Epithelial cell of proximal tubule (primary cell): Measurements from ENCODE around the gene SP9. TPM values are rescaled to one million over a fixed set of nuclear protein-coding genes. Genes with fewer than 3 reads are reported as not detected.

ENCODE experiments used
- DNase-seq: peaks from one replicate; pipeline ENCODE4 v3.0.0-alpha.2; 2011; ENCODE audit warnings: low read depth
- H3K4me3 ChIP-seq: 2 replicates; pipeline ENCODE4 v1.5.1; 2011; ENCODE audit warnings: low read depth, mild to moderate bottlenecking, low read length
- total RNA-seq: library from RNA; depleted of rRNA; stranded (reverse); fragments of >200 nt; gene quantifications from 2 replicates; pipeline ENCODE4 v1.2.3, GENCODE V29; 2015
- TF ChIP-seq, protein P1 (sequence below): conservative IDR thresholded peaks from 2 replicates; pipeline ENCODE4 v1.5.1; 2012; ENCODE audit warnings: low read depth, mild to moderate bottlenecking, low read length

SP9 gene
- total RNA-seq, 1 donor from 2014 or later = 0.06 TPM

DNA sequence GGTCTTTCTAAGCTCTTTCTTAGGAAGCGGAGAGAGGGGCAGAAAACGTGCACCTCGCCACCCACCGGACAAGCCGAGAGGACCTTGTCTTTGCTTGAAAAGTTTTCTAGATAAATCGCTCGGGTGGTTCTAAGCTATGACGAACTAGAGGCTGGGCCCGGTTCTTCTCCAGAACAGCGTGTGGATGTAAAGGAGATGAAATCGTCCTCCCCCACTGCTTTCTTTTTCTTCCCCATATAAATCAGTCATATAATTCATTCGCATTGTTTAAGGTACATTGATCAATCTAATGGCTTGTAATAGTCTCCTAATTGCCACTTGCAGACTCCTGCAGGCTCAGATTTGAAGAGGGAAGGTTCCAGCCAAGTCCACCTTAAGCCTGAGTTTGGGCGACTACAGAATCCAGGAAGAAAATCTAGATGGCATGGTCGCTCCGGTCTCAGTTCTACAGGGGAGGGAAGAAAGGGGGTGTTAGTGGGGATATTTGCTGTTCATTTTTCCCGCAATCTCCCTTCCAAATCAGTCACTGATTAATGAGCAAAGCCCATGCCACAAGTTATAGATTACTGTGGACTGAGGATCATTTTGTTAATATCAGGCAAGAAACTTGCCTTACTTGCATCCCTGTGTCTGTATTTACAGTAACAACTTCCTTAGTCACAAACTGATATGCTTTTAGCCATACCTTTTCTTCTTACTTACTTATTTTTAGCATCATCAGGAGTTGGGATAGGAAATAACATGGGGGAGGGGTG, 5.6 kb upstream of the SP9 start:
- TF ChIP-seq, protein P1, sequence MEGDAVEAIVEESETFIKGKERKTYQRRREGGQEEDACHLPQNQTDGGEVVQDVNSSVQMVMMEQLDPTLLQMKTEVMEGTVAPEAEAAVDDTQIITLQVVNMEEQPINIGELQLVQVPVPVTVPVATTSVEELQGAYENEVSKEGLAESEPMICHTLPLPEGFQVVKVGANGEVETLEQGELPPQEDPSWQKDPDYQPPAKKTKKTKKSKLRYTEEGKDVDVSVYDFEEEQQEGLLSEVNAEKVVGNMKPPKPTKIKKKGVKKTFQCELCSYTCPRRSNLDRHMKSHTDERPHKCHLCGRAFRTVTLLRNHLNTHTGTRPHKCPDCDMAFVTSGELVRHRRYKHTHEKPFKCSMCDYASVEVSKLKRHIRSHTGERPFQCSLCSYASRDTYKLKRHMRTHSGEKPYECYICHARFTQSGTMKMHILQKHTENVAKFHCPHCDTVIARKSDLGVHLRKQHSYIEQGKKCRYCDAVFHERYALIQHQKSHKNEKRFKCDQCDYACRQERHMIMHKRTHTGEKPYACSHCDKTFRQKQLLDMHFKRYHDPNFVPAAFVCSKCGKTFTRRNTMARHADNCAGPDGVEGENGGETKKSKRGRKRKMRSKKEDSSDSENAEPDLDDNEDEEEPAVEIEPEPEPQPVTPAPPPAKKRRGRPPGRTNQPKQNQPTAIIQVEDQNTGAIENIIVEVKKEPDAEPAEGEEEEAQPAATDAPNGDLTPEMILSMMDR = no peak
- DNase-seq = no peak
- H3K4me3 ChIP-seq = no peak overlapping the region

DNA sequence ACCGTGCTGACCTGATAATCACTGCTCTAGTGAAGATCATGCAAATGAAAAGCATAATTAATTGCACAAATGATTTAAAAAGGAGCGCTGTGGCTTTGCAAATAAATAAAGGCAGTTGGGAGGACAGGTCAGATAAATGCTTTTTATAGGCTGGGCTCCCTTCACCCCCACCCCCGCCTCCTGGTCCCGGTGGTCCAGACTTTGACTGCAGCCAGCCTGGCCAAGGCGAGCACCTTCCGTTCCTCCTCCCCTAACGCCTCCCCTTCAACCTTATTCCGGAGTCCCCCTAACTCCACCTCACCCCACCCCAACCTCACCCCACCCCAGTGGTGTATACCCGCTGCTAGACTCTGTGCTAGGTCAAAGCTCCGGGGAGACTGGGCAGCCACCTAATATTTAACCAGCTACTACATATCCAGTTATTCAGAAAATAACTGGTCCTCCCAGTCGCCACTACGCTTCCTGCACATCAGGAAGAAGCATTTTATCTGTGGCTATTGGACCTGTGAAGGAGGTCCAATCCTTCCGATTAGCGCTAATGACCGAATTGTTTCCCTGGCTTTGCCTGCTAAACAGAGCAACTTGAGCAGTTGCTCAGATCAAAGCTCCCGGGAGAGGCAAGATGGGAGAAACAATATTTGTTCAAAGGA, 3.7 kb upstream of the SP9 start:
- TF ChIP-seq, protein P1 = no peak
- no peak for DNase-seq
- H3K4me3 ChIP-seq = no peak overlapping the region

DNA sequence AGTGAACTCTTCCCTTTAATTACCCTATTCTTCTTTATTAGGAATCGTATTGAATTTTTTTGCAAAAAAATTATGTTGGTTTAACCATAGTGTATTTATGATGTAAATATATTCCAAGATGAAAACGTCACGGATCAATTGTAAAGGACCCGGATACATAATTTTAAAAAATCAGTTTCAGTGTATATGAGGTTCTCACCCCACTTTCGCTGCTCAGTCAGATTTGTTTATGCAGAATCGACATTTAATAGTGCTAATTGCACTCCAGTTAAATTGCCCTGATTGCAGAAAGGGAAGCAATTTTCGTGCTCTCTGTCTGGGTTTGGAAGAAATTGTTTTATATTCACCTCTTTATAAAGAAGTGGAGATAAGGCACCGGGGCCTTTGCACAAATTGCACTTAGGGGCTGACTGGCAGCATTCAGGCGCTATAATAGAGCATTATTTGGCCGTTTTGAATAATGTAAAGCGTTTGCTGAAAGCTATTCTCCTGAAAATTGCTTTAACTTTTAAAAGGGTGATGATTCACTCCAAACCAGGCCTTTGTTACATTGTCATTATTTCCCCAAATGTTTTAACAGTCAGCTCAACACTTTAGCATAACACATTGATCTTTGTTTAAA, 3.0 kb upstream of the SP9 start:
- DNase-seq = no peak
- no peak overlapping the region for H3K4me3 ChIP-seq
- TF ChIP-seq, protein P1 = no peak

DNA sequence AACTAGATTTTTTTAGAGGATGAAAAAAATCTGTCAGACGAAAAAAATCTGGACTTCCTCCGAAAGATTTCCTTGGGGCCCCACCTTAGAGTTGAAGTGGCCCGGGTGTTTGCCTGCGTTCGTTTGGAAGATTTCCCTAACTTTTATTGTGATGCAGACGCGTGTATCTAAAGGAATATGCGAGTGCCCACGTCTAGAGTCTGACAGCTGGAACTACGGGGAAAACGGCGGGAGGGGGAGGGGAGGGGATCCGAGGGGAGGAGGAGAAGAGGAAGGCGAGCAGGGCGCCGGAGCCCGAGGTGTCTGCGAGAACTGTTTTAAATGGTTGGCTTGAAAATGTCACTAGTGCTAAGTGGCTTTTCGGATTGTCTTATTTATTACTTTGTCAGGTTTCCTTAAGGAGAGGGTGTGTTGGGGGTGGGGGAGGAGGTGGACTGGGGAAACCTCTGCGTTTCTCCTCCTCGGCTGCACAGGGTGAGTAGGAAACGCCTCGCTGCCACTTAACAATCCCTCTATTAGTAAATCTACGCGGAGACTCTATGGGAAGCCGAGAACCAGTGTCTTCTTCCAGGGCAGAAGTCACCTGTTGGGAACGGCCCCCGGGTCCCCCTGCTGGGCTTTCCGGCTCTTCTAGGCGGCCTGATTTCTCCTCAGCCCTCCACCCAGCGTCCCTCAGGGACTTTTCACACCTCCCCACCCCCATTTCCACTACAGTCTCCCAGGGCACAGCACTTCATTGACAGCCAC, 2.4 kb upstream of the SP9 start:
- no peak for DNase-seq
- no peak overlapping the region for H3K4me3 ChIP-seq
- TF ChIP-seq, protein P1 = no peak

DNA sequence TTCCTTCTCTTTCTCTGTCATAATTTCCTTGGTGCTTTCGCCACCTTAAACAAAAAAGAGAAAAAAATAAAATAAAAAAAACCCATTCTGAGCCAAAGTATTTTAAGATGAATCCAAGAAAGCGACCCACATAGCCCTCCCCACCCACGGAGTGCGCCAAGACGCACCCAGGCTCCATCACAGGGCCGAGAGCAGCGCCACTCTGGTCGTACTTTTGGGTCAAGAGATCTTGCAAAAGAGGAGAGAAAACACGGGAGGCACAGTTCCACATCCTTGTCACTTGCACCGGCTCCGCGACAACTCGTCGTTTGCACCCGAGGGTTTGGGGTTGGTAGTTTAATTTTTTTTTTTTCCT, 1.8 kb upstream of the SP9 start:
- no peak for DNase-seq
- H3K4me3 ChIP-seq = no peak overlapping the region
- TF ChIP-seq, protein P1 = no peak

DNA sequence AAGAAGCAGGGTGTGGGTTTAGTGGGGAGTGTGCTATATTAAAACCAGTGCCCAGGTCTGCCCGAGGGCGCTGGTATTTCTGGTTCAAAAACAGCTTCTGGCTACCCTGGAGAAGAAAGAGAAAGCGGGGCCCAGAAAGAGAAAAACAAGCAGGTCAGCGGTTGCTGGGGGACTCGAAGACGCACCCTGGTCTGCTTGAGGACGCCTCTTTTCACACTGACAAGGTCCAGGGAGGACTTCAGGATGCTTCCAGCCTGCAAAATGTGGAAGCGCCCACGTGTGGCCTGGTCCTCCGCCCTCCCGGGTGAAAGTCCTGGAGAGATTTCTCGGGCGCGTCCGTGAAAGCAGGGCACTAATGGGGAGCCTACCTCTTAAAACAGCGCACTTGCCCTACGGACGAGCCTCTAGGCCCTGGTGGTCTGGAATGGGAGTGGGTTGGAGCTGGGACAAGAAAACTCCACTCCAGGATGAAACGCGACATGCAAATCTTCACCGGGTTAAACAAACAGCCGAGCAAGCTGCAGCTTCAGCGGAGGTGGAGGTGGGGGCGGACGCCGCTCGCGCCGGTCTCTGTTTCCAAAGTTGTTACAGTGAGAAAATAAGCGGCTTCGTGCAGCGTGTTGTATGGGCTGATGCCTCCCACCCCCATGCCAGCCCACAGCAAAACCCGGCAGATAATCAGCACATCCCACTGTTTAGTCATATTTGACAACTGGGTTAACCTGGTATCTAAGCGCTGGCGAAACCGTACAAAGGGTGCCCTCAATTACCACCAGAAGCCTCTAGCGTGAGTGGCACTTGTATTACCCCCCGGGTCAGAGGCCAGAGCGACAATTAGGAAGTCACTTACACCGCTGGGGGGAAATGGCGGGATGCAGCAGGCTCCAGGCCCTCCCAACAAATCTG, 1.1 kb upstream of the SP9 start:
- DNase-seq = no peak
- TF ChIP-seq, protein P1 = no peak
- H3K4me3 ChIP-seq = peak overlapping the region; percentile 26
